PC-9 (cell line): ENCODE measurements around the gene GPD2.

Experiments used
- CTCF ChIP-seq: fragments of 200-600 bp; sonication (generic); conservative IDR thresholded peaks from 2 replicates; pipeline ENCODE4 v1.6.1; 2017; ENCODE audit warnings: mixed run types, antibody characterized with exemption, mild to moderate bottlenecking, moderate library complexity
- EZH2 ChIP-seq: fragments of 200-600 bp; sonication (generic); IDR thresholded peaks from 2 replicates; pipeline ENCODE4 v1.8.0; 2017; ENCODE audit warnings: antibody characterized with exemption, low read depth

- TF ChIP-seq CTCF: peak; percentile 65
- TF ChIP-seq EZH2: no peak
Measured at GRCh38 chr2:156589381-156590079, 153.4 kb downstream of the GPD2 start.
